Left hindlimb (tissue), 1 donor: Measurements from ENCODE around the gene ZNF189.

Source experiments
- DNase-seq: peaks from one replicate; pipeline ENCODE4 v3.0.0-alpha.2; 2018

Gene ZNF189

DNA sequence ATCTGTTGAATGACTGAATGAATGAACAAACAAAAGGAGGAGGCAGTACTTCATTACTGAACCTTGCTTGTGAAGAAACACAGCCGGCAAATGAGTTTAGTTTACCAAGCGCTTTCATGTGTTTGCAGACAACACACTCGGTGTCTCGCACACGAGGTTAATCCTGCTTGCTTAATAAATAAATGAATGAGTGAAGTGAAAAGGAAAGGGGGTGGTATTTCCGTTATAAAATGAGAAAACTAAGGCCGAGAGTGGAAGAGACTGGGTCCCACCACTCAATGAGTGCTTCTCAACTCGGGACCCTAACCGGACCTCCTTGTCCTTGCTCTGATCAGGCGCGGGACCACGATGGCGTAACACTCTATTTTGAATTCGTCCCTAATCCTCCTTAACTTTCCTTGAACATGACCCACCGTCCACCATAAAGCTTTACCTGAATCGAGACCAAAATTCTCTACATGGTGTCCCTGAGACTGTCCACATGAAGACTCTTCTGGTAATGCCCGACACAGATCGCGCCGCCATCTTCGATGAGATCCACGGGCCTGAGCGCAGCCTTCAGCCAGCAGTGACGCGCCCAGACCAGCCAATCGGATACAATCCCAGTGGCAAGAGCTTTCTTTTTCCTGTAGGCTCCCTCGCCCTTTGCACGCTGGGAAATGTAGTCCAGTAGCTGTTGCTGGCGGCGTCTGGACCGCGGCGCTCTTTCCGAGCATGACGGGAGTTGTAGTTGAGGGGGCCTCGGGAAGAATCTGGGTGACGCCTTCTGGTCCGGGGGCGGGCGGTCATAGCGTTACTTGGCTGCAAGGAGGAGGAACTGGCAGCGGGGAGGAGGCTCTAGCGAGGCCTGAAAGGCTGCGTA lies at the start of gene ZNF189, which contains the start of gene MRPL50:
TSS of gene ZNF189 (plus strand) at position 784 of the 862 bp plus-strand sequence. CDS start 306 bp downstream, outside the sequence.
TSS of gene MRPL50 (minus strand) at position 551 of the 862 bp plus-strand sequence. CDS start at position 525, 26 bp downstream.
- peak; percentile 100 for DNase-seq

DNA sequence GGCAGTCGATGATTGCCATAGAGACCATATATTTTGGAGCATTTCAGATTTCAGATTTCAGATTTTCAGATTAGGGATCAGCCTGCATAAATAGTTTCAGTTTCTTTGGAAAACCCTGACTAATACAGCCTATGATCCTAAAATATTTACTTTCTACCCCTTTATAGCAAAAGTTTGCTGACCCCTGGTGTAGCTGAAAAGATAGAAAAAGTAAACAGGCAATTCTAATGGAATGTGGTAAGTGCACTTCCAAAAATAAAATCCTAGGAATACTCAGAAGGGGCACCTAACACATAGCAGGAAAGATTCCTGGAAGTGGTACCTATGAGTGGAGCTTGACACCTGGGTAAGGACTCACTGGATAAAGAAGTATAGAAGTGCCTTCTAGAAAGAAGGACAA lies 48.4 kb upstream of the ZNF189 start:
- no peak for DNase-seq

DNA sequence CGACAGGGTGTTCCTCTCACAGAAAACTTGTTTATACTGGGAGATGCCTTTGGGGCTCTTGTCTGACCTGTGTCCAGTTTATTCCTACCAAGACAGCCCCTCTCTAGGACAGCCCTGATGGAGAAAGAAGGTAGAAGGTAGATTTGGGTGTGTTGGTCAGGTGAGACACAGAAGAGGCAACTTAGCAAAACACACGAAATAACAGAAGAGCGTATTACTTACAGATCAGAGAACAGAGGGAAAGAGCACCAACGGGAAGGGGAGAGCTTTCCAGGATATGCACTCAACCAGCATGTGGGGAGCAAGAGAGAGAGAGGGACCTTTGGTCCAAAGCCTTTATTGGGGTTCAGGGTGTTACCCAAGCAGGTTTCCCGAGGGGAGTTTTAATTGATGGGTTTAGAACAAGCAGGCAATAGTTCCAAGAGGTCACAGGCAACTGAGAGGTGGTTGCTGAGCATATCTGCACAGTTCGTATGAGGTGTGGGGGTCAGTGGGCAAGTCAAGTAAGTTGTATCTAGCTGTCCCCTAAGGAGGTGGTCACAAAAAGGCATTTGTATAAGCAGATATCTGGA lies 45.7 kb upstream of the ZNF189 start:
- no peak for DNase-seq

- no peak for DNase-seq
Observed at GRCh38 chr9:101353683-101354082, 45.0 kb upstream of the ZNF189 start.

DNA sequence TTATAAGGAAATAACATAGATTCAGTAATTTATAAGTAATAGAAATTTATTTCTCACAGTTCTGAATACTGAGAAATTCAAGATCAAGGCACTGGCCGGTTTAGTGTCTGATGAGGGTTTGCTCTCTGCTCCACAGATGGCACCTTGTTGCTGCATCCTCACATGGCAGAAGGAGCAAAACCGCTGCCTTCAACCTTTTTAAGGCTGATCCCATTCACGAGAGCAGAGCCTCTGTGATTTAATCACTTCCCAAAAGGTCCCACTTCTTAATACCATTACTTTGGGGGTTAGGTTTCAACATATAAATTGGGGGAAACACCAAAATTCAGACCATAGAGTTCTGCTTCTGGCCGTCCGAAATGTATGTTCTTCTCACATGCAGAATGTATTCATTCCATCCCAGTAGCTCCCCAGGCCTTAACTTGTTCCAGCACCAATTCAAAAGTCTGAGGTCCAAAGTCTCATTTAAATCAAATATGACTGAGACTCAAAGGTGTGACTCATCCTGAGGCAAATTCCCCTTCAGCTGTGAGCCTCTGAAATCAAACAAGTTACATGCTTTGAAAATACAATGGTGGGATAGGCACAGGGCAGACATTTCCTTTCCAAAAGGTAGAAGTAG lies 44.4 kb upstream of the ZNF189 start:
- DNase-seq: no peak

DNA sequence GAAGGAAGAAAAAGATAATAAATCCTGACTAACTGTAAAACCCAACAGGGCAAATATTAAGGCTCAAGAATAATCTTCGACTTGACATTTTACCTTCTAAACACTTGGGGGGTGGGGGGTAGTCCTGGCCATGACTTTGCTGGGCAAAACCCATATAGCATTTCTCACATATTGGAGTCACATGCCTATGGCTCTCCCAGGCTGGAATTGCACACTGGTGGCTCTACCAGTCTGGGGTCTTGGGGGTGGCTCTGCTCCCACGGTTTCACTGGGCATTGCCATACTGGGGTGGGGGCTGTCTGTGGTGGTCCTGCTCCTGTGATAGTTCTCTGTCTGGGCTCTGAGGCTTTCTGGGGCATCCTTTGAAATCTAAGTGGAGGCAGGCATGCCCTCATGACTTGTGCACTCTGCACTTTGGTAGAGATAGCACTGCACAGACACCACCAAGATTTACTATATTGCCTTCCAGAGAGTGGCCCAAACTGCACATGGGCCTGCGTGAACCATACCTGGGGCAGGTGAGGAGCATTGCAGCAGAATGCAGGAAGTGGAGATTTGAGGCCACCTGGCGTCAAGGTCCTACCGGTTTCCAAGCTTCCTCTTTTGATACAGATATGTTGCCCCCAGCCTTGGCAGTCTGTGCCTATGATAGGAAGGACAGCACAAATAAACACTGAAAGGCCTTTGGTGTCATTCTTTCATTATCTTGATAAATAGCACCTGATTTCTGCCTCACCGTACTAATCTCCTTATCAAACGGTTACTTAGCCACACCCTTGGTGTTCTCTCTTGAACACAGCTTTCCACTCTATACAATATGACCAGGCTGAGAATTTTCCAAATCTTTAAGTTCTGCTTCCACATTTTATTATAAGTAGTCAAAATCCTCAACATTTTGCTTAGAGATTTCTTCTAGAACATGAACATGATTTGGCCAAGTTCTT lies 43.6 kb upstream of the ZNF189 start:
- no peak for DNase-seq

- no peak for DNase-seq
Observed at GRCh38 chr9:101356619-101357018, 42.0 kb upstream of the ZNF189 start.

- no peak for DNase-seq
Observed at GRCh38 chr9:101359679-101360078, 39.0 kb upstream of the ZNF189 start.

GRCh38 chr9:101360647-101361046 lies 38.0 kb upstream of the ZNF189 start:
- no peak for DNase-seq

GRCh38 chr9:101362450-101362849 lies 36.2 kb upstream of the ZNF189 start:
- DNase-seq: no peak

DNA sequence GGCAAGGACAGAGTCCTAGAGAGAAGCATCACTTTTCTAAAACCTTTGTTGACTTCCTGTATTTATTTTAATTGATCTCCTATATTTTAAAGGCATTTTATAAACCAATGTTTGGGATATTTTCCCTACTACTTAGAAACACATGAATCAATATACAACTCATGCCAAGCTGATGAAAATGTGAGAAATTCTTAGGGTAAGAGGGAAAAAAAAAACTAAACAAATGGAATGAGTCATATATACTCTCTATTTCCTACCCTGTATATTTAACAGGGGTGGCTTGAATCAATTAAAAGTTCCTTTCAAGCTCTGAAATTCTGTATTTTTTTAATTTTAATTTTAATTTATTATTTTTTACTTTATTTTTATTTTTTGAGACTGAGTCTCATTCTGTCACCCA lies 33.5 kb upstream of the ZNF189 start:
- no peak for DNase-seq

GRCh38 chr9:101366038-101366756 lies 32.5 kb upstream of the ZNF189 start:
- DNase-seq: no peak

DNA sequence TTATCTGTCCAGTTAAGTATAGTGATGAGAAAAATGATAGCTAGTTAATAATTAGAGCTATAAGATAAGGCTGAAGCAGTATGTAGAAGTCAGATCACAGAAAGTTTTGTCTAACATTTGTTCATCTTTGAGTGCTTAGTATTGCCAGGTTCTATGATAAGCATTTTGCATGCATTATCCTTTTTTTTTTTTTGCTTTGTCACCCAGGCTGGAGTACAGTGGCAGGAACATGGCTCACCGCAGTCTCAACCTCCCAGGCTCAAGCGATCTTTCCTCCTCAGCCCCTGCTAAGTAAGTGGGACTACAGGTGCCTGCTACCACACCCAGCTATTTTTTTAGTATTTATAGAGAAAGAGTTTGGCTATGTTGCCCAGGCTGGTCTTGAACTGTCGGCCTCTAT lies 31.3 kb upstream of the ZNF189 start:
- DNase-seq: no peak

DNA sequence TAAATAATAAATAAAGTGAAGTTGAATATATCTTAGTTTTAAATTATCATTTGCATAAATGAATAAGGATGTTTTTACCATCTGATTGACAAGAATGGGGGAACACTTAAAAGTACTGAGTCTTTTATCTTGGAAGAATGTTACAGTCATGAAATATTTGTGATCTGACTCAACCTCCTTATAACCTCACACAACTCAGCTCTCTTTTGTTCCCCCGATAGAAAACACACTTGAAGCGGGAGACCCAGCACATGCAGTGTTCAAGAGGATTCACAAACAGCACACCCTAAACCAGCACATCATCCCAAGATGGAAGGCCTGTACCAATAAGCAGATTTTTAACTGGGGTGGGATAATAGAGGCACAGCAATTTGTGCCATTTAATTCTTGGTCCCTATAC lies 29.4 kb upstream of the ZNF189 start:
- DNase-seq: no peak

- no peak for DNase-seq
Observed at GRCh38 chr9:101369884-101370531, 28.6 kb upstream of the ZNF189 start.

DNA sequence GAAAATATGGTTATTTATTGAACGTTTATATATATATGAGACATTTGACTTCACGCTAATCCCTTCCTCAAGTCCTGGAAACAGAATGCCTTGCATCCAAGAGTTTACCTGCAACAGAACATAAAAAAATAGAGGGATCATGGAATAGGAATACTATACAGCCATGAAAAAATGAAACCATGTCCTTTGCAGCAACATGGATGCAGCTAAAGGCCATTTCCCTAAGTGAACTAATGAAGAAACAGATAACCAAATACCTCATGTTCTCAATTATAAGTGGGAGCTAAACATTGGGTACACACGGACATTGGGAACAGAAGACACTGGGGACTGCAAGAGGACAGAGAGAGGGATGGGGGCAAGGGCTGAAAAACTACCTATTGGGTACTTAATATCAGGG lies 26.8 kb upstream of the ZNF189 start:
- DNase-seq: no peak

DNA sequence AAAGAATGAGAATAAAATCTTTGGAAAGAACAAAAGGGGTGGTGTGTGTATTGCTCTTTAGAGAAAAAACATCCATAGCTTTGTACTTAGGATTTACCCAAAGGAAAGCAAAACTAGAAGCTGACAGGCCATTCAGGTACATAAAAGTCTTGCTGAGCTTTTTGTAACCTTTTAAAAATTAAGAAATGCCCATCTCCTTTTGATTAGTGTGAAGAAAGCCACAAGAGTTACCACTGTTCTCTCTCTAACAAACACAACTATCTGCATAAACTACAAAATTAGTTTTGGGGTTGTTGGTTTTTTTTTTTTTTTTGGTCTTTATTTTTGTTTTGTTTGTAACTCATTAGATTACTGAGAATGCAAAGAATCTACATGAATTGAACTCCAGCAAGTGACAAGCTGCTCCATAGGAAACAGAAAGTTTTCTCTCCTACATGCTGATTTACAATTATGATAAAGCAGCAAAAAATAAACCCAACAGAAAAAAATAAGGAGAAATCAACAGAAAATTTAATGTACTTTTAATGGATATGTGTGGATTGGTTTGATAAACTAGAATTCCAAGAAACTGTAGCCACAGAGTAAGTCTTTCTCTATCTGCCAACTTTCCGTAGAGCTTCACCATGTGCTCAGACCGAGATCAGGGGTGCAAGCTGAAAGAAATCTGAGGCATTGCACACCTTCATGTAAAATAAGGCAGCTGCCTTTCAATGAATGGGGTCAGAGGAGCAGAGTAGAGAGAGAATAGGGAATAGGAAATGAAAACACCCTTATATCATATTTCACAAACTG lies 26.1 kb upstream of the ZNF189 start:
- no peak for DNase-seq

DNA sequence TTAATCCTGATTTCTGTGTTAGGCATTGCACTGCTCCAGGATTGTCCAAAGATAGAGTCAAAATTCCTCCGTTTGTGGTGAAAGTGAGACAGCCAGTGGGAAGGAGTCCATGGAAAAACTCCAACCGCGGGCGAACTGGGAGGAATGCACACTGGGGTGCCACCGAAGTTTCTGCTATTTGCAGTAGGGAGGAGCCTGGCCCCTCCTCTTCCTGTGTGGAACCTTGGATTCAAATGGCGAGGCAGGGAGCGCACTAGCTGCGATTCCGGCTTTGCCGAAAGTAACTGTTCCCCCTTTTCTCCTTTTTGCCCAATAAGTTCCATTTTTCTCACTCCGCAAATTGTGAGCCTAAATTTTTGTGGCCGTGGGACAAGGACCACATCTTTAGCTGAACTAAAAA lies 23.1 kb upstream of the ZNF189 start:
- DNase-seq: no peak

GRCh38 chr9:101376111-101376848 lies 22.4 kb upstream of the ZNF189 start:
- DNase-seq: no peak

DNA sequence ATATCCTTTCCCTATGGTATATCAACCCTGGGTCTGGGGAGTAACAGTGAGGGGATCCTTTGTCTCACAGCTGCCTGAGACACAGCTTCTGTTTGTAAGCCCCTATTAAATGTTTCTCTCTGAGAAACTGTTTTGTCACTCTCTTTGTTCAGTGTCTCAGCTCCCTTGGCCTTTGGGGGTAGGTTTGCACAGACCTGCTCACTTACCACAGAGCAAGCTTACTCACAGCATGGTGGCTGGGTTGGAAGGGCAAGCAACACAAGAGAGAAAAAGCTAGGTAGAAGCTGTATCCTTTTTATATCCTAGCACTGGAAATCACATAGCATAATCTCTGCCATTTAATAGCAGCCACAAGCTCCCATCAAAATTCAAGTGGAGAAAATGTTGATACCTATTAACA lies 18.4 kb upstream of the ZNF189 start:
- no peak for DNase-seq
